ENCODE measurements around the gene PSENEN. TPM values are rescaled to one million over a fixed set of nuclear protein-coding genes. Genes with fewer than 3 reads are reported as not detected.

The PSENEN gene, protein sequence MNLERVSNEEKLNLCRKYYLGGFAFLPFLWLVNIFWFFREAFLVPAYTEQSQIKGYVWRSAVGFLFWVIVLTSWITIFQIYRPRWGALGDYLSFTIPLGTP
- 9.5 and 10.4 TPM in 2 replicates for total RNA-seq

DNA sequence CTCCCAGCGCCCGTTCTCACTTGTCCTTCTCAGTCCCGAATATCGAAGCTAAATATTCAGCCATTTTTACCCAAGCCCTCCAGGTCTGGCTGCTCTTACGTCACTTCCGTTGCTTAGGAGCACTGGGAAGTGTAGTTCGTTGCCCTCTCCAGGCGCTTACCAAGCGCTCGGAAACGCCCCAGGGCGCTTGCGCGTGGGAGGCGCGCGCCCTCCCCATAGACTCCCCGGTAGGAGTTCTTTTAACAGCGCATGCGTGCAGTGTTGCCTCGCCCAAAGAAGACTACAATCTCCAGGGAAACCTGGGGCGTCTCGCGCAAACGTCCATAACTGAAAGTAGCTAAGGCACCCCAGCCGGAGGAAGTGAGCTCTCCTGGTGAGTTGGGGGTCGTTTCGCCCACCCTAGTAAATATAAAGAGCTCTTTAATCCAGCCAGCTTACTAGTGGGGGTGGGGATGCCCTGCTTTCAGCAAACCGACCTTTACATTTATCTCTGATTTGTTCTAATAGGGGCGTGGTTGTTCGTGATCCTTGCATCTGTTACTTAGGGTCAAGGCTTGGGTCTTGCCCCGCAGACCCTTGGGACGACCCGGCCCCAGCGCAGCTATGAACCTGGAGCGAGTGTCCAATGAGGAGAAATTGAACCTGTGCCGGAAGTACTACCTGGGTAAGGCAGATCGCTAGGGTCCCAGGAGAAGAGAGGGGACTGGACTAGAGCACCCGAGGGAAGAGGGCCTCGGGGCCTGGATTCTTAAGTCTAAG, at the start of gene PSENEN, which contains the start of gene U2AF1L4:
Gene PSENEN (plus strand): TSS at position 324 of the 759 bp plus-strand sequence. CDS start 280 bp downstream, at position 604.
Gene U2AF1L4 (minus strand): TSS at position 91 of the 759 bp plus-strand sequence. CDS start 27 bp downstream, at position 64.

DNA sequence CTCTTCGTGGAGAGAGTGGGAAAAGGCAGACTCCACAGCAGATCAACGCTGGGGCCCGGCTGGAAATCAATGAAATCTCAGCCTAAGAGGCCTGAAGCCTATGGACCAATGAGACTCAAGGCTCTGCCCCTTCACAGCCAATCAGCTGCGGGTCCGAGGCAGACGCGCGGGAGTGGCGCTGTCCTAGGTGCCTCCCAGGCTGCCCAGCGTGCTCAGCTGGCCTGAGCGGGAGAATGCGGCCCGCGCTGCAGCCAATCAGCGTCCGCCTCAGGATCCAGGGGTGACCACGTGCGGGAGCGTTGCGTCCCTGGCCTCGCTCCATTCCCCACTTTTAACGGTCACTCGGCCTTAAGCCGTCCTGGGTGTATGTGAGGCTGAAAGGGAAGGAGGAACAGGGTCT, 41.2 kb upstream of the PSENEN start, which contains the start of gene ZBTB32:
Gene ZBTB32 (plus strand): TSS at position 341 of the 400 bp plus-strand sequence. CDS start 10,069 bp downstream, outside the sequence.

DNA sequence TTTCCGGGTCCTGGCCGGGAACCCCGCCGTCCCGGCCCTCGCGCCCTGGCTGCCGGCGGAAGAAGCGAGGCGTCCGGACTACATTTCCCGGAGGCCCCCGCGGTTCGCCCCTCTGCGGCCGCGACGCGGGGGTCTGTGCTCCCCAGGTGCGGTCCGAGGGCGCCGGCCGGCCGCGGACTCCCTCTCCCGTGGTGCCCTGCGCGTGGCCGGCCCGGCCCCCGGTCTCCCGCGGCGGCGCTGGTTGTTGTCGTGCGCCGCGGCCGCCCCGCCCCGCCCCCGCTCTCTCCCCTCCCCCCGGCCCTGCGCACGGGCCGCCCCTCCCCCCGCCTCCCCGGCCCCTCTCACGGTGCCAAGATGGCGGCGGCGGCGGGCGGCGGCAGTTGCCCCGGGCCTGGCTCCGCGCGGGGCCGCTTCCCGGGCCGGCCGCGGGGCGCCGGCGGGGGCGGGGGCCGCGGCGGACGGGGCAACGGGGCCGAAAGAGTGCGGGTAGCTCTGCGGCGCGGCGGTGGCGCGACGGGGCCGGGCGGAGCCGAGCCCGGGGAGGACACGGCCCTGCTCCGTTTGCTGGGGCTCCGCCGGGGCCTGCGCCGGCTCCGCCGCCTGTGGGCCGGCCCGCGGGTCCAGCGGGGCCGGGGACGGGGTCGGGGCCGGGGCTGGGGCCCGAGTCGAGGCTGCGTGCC, 27.6 kb upstream of the PSENEN start, which contains the start of gene KMT2B:
Gene KMT2B (plus strand): TSS at position 339 of the 680 bp plus-strand sequence. CDS start 16 bp downstream, at position 355.

DNA sequence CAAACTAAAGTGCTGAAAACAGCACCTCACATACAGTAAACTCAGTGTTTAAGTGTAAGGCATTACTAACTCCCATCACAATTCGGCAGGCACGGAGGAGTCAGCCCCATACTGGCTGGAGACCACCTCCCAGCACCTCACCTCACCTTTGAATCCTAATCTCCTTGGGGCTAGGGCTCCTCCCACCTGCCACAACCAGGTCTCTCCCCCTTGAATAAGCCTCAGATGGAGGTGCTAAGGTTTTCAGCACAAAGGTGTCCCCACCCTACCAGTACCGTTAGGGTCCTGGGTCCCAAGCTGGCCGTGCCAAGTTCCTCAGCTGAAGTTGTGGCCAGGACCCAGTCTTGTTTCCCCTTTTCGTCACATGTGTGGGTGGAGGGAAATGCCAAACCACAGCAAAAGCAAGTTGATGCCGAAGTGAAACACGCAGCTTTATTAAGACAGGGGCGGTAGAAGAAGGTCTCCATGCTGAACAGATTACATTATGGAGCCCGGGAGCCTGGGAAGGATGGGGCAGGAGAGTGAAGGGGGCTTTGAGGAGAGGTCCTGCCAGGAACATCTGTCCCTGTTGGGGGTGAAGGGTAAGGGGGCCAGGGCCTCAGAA, 3.2 kb upstream of the PSENEN start, which contains the start of gene IGFLR1:
Gene IGFLR1 (minus strand): TSS at position 332 of the 604 bp plus-strand sequence. CDS start 1,272 bp downstream, outside the sequence.

DNA sequence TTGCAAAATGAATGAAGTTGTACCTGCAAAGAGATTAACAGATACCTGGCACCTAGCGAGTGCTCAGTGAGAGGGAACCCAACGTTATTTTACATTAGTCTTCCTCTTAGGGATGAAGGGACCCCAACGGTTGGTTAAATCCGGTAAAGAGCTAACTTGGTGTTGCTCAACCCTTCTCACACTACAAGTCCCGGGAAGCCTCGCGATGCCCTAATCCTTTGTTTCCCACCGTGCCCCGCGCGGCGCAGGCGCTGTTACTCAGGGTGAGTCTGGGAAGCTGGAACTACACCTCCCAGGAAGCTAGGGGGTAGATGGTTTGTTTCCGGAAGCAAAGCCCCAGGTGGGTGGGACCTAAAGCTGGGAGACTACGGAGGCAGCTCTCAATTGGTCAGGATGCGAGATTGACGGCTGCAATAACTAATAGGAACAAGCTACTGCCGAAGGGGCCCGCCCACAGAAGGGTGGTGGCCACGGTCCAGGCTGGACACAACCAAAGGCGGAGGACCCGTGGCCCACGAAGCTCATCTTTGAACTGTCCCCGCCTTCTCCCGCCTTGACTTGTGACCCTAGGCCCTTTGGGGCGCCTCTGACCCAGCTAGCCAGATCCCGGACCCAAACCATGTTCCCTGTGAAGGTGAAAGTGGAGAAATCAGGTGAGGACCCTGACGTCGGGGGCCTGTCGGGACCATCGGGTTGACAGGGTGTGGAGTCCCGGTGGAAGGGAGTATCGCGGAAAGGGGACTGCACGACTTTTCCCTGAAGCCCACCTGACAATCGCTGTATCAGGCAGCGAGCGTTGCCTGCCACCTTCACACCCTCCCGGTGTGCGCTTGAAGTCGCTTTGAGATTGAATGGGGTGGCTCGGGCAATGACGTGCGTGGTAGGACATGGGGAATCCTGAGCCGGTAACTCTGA, 2.9 kb downstream of the PSENEN start, which contains the start of gene LIN37:
Gene LIN37 (plus strand): TSS at position 471 of the 915 bp plus-strand sequence. CDS start 149 bp downstream, at position 620.

DNA sequence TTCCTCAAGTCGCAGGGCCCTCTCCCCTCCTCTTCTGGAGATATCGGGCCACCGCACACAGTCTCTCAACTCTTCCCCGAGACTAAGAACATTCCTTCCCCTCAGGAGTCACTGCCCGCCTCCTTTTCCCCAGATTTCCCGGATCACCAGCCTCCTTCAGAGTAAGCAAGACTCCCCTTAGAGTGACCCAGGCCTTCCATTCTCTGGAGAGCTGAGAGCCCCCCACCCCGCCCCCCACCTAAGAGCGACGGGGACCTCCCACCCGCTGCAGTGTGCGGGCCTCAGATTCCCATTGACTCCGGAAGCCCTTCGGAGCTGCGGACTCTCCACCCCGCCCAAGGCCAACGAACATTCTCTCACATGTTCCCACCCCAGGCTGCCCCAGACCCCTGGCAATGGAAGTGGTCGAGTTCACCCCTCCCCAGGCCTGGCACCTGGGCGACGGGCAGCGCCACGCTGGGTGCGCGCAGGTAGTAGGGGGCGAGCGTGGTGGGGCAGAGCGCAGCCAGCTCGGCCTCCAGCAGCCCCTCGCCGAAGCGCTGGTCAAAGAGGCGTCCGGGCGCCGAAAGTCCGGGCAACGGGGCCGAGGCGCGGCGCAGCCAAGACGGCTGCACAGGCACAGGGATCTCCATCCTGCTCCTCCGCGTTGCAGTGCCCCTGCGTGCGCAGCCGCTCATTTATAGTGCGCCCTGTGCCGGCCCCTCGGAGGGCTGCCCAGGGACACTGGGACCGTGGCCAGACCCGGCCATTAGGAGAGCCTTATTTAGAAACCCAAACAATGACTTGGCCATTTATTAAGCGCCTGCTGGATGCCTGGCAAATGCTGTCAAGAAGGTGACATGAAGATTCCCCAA, 11.2 kb downstream of the PSENEN start, which contains the start of gene HSPB6:
Gene HSPB6 (minus strand): TSS at position 653 of the 854 bp plus-strand sequence. CDS start 21 bp downstream, at position 632.

DNA sequence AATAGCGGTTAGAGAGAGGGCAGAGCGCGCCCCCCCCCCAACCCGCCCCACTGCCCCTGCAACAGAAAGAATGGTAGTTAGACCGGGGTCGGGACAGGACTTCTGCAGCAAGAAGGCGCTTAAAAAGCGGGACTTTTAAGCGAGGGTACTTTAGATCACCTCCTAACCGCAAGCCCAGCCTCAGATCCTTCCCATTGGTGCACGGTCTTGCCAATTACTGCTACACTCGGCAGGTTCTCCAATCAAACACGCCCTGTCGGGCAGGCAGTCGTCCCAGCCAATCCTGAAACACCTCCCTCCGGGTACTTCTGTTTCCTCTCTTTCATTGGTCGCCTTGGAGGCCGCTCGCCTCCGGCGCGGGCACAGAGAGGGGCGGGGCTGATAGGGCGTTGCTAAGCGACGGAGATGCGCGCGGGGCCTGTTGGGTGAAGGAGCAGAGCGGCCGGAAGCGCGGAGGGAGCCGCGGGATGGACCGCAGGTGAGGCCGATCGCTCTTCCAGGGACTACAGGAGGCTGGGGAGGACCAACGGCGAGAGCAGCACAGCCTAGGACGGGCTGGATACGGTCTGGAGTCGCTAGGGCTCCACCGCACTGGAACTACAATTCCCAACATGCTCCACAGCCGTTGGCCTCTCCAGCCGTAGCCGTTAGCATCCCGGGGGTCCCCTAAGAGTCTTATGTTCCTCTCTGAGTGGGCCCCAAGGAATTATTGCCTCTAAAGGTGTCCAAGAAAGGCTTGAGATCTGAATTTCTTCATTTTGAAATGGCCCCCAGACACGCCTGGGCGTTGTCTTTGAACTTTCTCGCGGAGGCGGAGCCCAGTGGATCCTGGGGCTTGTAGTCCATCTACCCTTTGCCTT, 12.5 kb downstream of the PSENEN start, which contains the start of gene PROSER3:
Gene PROSER3 (plus strand): TSS at position 428 of the 860 bp plus-strand sequence. CDS start 40 bp downstream, at position 468.

DNA sequence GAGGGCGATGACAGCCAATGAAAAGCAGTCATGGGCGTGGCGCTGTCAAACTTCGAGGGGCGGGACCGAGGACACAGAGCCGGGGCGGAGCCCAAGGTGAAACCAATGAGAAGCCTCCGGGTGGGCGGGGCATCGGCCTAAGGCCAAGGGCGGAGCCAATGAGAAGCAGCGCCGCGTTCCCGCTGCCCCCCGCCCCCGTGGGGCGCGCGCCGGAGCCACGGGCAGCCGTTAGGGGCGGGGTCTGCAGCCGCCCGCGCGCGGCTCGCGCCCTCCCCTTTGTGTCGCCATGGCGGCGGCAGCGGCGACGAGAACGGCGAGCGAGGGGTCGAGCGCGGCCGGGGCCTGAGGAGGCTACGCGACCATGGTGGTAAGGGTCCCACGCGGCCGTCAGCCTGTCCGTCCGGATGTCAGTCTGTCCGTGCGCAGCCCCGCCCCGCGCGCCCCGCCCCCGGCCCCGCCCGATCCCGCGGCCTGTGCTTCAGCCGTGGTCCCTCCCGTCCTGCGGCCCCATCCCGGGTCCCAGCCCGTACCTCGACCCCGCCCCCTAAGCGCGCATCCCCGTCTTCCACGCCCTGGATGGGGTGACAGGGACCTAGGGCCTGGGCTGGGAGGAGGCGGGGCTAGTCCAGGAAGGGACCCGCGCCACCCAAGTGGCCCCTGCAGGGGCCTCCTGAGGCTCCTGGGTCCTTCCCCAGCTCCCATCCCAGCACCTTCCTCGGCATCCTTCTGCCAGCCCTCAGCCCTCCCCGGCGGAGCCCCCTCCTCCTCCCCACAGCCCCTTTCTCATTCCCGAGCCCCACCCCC, 30.0 kb downstream of the PSENEN start, which contains the start of gene ARHGAP33:
Gene ARHGAP33 (plus strand): TSS at position 267 of the 804 bp plus-strand sequence. CDS start 95 bp downstream, at position 362.

Other genes with a start within 250 kb of the PSENEN start
- 0.23 and 0.30 TPM in 2 replicates for gene DMKN, start 232.0 kb upstream of the PSENEN start, total RNA-seq
- gene SBSN, start 217.3 kb upstream of the PSENEN start, total RNA-seq: 0.59 and 0.65 TPM in 2 replicates
- gene GAPDHS, start 212.2 kb upstream of the PSENEN start, total RNA-seq: not detected in 2 replicates
- gene TMEM147, start 200.0 kb upstream of the PSENEN start, total RNA-seq: 61.2 and 100 TPM in 2 replicates
- gene ATP4A, start 182.0 kb upstream of the PSENEN start, total RNA-seq: not detected in 2 replicates
- not detected in 2 replicates for gene PMIS2, start 159.5 kb upstream of the PSENEN start, total RNA-seq
- 5.6 and 8.4 TPM in 2 replicates for gene HAUS5, start 132.9 kb upstream of the PSENEN start, total RNA-seq
- gene RBM42, start 116.6 kb upstream of the PSENEN start, total RNA-seq: 30.0 and 42.8 TPM in 2 replicates
- 0.30 TPM in 1 of 2 replicates, not detected in the other for gene ETV2, start 103.9 kb upstream of the PSENEN start, total RNA-seq
- 228 and 480 TPM in 2 replicates for gene COX6B1, start 97.3 kb upstream of the PSENEN start, total RNA-seq
- not detected in 2 replicates for gene UPK1A, start 79.1 kb upstream of the PSENEN start, total RNA-seq
- gene ZBTB32, start 41.1 kb upstream of the PSENEN start, total RNA-seq: not detected in 2 replicates
- 5.9 and 16.0 TPM in 2 replicates for gene KMT2B, start 27.6 kb upstream of the PSENEN start, total RNA-seq
- 0.30 and 0.42 TPM in 2 replicates for gene IGFLR1, start 3.2 kb upstream of the PSENEN start, total RNA-seq
- gene U2AF1L4, start 233 bp upstream of the PSENEN start, total RNA-seq: 4.2 and 9.8 TPM in 2 replicates
- 8.1 and 12.2 TPM in 2 replicates for gene LIN37, start 2.9 kb downstream of the PSENEN start, total RNA-seq
- 77.2 and 141 TPM in 2 replicates for gene HSPB6, start 11.4 kb downstream of the PSENEN start, total RNA-seq
- gene PROSER3, start 12.5 kb downstream of the PSENEN start, total RNA-seq: 3.0 and 7.2 TPM in 2 replicates
- gene ARHGAP33, start 29.9 kb downstream of the PSENEN start, total RNA-seq: 1.8 and 6.2 TPM in 2 replicates
- not detected in 2 replicates for gene PRODH2, start 67.2 kb downstream of the PSENEN start, total RNA-seq
- not detected in 2 replicates for gene NPHS1, start 106.9 kb downstream of the PSENEN start, total RNA-seq
- 0.05 TPM in 1 of 2 replicates, not detected in the other for gene KIRREL2, start 111.3 kb downstream of the PSENEN start, total RNA-seq
- 15.4 and 15.7 TPM in 2 replicates for gene APLP1, start 122.9 kb downstream of the PSENEN start, total RNA-seq
- 2.7 and 5.2 TPM in 2 replicates for gene NFKBID, start 154.9 kb downstream of the PSENEN start, total RNA-seq
- gene HCST, start 156.9 kb downstream of the PSENEN start, total RNA-seq: 1.2 TPM in 2 replicates
- not detected in 2 replicates for gene TYROBP, start 162.6 kb downstream of the PSENEN start, total RNA-seq
- gene LRFN3, start 190.7 kb downstream of the PSENEN start, total RNA-seq: 3.6 and 4.2 TPM in 2 replicates
- gene SDHAF1, start 249.5 kb downstream of the PSENEN start, total RNA-seq: 8.1 and 11.9 TPM in 2 replicates

Measured in smooth muscle cell of the umbilical artery (primary cell).